Astrocyte of the cerebellum (primary cell): ENCODE results near the gene COTL1.

Source experiments
- DNase-seq: peaks from one replicate; pipeline ENCODE4 v3.0.0-alpha.2; 2011; ENCODE audit warnings: low read depth
- H3K4me3 ChIP-seq: 2 replicates; pipeline ENCODE4 v1.5.1; 2011; ENCODE audit warnings: mild to moderate bottlenecking, low read depth, low read length, moderate library complexity
- in situ Hi-C: cut with HindIII; loops from 2 replicates; pipeline ENCODE4 v1.10.0; 2017; ENCODE audit warnings: low sequenced_read_pairs
- TF ChIP-seq, protein P1 (sequence below): IDR thresholded peaks from 2 replicates; pipeline ENCODE4 v1.5.1; 2012; ENCODE audit warnings: low read length, low read depth, moderate library complexity, mild to moderate bottlenecking; ENCODE audit errors: missing control alignments

COTL1 gene

GRCh38 chr16:84538222-84538840, 79.5 kb downstream of the COTL1 start:
- DNase-seq = no peak
- in situ Hi-C loops = no loop called here
- TF ChIP-seq, protein P1, sequence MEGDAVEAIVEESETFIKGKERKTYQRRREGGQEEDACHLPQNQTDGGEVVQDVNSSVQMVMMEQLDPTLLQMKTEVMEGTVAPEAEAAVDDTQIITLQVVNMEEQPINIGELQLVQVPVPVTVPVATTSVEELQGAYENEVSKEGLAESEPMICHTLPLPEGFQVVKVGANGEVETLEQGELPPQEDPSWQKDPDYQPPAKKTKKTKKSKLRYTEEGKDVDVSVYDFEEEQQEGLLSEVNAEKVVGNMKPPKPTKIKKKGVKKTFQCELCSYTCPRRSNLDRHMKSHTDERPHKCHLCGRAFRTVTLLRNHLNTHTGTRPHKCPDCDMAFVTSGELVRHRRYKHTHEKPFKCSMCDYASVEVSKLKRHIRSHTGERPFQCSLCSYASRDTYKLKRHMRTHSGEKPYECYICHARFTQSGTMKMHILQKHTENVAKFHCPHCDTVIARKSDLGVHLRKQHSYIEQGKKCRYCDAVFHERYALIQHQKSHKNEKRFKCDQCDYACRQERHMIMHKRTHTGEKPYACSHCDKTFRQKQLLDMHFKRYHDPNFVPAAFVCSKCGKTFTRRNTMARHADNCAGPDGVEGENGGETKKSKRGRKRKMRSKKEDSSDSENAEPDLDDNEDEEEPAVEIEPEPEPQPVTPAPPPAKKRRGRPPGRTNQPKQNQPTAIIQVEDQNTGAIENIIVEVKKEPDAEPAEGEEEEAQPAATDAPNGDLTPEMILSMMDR = no peak

DNA sequence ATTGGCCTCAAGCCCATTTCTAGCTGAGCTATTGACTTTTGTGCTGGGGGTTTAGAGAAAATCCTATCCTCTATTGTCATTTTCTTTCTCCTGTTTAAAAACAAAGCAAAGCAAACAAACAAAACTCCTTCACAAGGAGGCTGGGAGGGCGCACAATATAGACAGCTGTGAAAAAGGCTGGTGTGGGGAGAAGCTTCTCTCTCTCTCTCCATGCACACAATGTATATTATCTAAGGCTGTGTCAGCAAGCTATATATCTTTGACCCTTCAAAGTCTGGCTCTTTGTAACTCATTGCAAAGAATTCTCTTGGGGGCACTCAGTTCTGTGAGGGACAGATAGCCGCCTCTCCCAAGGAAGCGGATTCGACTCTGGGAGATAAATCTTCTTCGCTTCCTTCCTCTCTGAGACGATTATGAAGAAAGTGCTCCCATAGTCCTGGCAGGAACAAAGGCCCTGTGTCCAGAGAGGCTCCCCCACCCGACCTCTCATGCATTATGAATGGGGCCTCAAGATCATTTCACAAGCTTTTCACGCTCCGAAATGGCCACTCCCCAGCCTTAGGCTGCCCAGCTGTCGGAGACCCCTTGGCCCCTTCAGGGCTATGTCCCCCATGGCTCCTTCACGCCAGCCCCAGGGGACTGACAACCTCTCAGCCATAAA, 80.3 kb downstream of the COTL1 start:
- no peak for DNase-seq
- TF ChIP-seq, protein P1 = no peak
- in situ Hi-C loops = no loop called here

More at GRCh38 chr16:84538222-84538840, 79.5 kb downstream of the COTL1 start:
- no peak overlapping the region for H3K4me3 ChIP-seq

GRCh38 chr16:84535851-84536250, 82.0 kb downstream of the COTL1 start:
- no peak overlapping the region for H3K4me3 ChIP-seq
- TF ChIP-seq, protein P1 = no peak
- DNase-seq = no peak
- in situ Hi-C loops = no loop called here

More for the DNA sequence above, 80.3 kb downstream of the COTL1 start:
- H3K4me3 ChIP-seq = no peak overlapping the region

DNA sequence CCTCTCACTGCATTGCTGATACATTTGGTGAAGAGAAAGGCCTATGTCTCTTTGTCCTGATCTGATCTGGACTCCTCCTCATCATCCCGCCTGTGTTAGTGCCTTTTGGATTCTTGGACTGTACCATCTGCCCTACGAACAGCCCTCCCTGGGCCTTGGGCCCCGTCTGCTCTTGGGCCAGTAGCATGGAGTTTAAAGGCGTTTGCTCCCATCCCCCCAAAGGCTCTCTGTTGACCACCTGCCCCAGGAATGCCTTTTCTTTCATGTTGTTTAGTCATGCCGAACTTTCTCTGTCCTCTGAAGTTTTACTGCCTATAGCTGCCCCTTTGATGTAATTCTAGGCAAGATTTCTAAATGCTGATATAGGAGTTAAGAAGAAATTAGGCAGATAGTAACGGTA, 82.5 kb downstream of the COTL1 start:
- in situ Hi-C loops = no loop called here
- no peak for DNase-seq
- TF ChIP-seq, protein P1 = no peak
- no peak overlapping the region for H3K4me3 ChIP-seq

DNA sequence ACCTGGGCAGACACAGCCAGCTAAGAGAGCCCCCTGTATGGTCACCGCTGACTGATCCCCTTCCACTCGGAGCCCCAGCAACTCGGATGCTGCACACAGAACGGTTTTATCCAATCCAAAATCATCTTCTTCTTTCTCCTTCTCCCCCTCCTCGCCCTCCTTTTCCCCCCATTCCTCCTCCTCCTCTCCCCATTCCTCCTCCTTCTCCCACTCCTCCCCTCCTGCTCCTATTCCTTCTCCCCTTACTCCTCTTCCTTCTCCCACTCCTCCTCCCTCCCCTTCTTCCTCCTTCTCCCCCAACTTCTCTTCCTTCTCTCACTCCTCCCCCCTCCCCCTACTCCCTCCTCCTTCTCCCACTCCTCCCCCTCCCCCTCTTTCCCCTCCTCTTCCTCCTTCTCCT, 83.1 kb downstream of the COTL1 start:
- DNase-seq = no peak
- in situ Hi-C loops = no loop called here
- TF ChIP-seq, protein P1 = no peak
- H3K4me3 ChIP-seq = no peak overlapping the region

DNA sequence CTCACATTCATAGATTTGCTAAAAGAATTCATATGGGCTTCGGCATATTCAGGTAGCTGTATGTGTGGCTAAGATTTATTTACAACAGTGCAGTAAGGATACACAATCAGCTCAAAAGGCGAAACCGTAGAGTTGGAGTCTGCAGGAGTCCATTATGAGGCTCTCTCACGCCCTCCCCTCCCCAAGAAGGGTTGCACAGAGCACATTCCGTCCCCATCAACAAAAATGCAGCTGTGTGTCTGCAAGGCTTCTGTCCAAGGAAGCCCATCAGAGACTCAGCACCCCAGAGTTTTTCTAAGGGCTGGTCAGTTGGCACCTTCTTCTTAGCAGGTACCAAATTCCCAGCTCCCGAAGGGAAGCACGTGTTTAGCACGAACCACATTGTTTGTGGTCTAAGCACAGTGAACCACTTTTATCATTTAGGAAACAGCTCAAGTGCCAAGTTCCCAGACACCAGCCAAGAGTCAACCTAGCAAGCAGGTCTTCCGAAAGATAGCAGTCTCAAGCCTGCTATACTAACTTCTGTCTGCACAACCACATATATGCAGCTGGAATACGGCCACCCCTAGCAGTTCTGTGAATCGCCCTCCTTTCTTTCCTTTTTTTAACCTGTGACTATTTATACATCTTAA, 84.9 kb downstream of the COTL1 start:
- DNase-seq = no peak
- H3K4me3 ChIP-seq = no peak overlapping the region
- in situ Hi-C loops = no loop called here
- TF ChIP-seq, protein P1 = no peak
